GM12878 (cell line): Measurements from ENCODE around the gene LSR. TPM values are rescaled to one million over a fixed set of nuclear protein-coding genes. Genes with fewer than 3 reads are reported as not detected.

Experiments
- ATAC-seq: fragments of 200-7000 bp; cut with Tn5 transposase; 3 replicates; pipeline ENCODE4 v1.9.1; 2020; ENCODE audit warnings: mild to moderate bottlenecking, moderate library complexity
- BruUV-seq: library from RNA; stranded (reverse); fragments of 400-500 nt; replicated peaks from 2 replicates; lab custom pipeline; 2021; lab: Mats Ljungman, UMichigan
- CTCF ChIA-PET: fragments of 300-600 bp; sonication (Branson Sonifier 250); formaldehyde crosslinking; extraction: SDS; loops from one replicate; lab custom pipeline; 2021; ENCODE audit warnings: inconsistent platforms; lab: Yijun Ruan, JAX
- POLR2A ChIA-PET: fragments of 350-600 bp; formaldehyde crosslinking; extraction: SDS; loops from one replicate; lab custom pipeline; 2021; ENCODE audit warnings: inconsistent platforms; lab: Charles Lee
- RAD21 ChIA-PET: fragments of 300-600 bp; sonication (Branson Sonifier 250); formaldehyde crosslinking; loops from one replicate; lab custom pipeline; 2023; ENCODE audit warnings: antibody characterized with exemption; ENCODE audit not compliant: unreplicated experiment; lab: Charles Lee
- SMC1A ChIA-PET: fragments of 300-600 bp; sonication (Branson Sonifier 250); formaldehyde crosslinking; loops from one replicate; lab custom pipeline; 2023; ENCODE audit not compliant: unreplicated experiment, uncharacterized antibody; lab: Charles Lee
- DNase-seq: peaks from one replicate; pipeline ENCODE4 v3.0.0-alpha.2; 2011; ENCODE audit warnings: low read depth, low spot score
- FAIRE-seq: peaks from 3 replicates; lab custom pipeline; 2011; peaks lifted over from hg19 to GRCh38; lab: Jason Lieb, UNC
- H2AFZ ChIP-seq: 2 replicates; pipeline ENCODE4 v1.6.0; 2011; ENCODE audit warnings: low read depth, low read length, control low read depth; ENCODE audit not compliant: control insufficient read depth
- H3K27ac ChIP-seq: 2 replicates; pipeline ENCODE4 v1.5.1; 2011; ENCODE audit warnings: control low read depth; ENCODE audit not compliant: control insufficient read depth, insufficient read depth
- H3K27me3 ChIP-seq, 2 experiments: replicated peaks in 1 of 2; 2 replicates each; pipeline versions ENCODE4 v1.6.0 to v1.6.1; 2011; ENCODE audit warnings: low read length in 1 of 2; ENCODE audit not compliant: control insufficient read depth in 2 of 2, insufficient read depth in 2 of 2
- H3K36me3 ChIP-seq, 2 experiments: 2 replicates each; pipeline ENCODE4 v1.5.1; 2011; ENCODE audit warnings: low read length in 1 of 2; ENCODE audit not compliant: control insufficient read depth in 2 of 2, insufficient read depth in 2 of 2
- H3K4me1 ChIP-seq: 2 replicates; pipeline ENCODE4 v1.6.1; 2011; ENCODE audit warnings: mild to moderate bottlenecking, low read length, moderate library complexity, mixed read lengths; ENCODE audit not compliant: control insufficient read depth, insufficient read depth
- H3K4me2 ChIP-seq: 2 replicates; pipeline ENCODE4 v1.6.0; 2011; ENCODE audit warnings: control low read depth; ENCODE audit not compliant: control insufficient read depth, insufficient read depth
- H3K4me3 ChIP-seq: fragments of 200-600 bp; sonication (generic); 2 replicates; pipeline ENCODE4 v1.5.1; 2016
- H3K79me2 ChIP-seq: 2 replicates; pipeline ENCODE4 v1.6.0; 2011; ENCODE audit warnings: low read length; ENCODE audit not compliant: control insufficient read depth, insufficient read depth
- H3K9ac ChIP-seq: 2 replicates; pipeline ENCODE4 v1.8.0; 2011; ENCODE audit warnings: low read length, control low read depth, mixed read lengths; ENCODE audit not compliant: control insufficient read depth, insufficient read depth
- H3K9me3 ChIP-seq: replicated peaks from 3 replicates; pipeline ENCODE4 v1.5.1; 2011; ENCODE audit warnings: mild to moderate bottlenecking, low read length; ENCODE audit not compliant: control insufficient read depth, insufficient read depth
- H4K20me1 ChIP-seq: 2 replicates; pipeline ENCODE4 v1.6.0; 2011; ENCODE audit not compliant: control insufficient read depth, insufficient read depth
- ATF7 ChIP-seq: fragments of 450-650 bp; IDR thresholded peaks from 2 replicates; pipeline ENCODE4 v1.6.1; 2016; ENCODE audit warnings: low read depth, mild to moderate bottlenecking
- BHLHE40 ChIP-seq, 2 experiments: fragments of 450-650 bp in 1 of 2; IDR thresholded peaks; 2 replicates each; pipeline ENCODE4 v1.6.1; 2011 to 2017; ENCODE audit warnings: low read depth in 2 of 2, borderline replicate concordance in 1 of 2, improper control_type of control experiment in 1 of 2, low read length in 1 of 2, mild to moderate bottlenecking in 1 of 2
- BRCA1 ChIP-seq: IDR thresholded peaks from 2 replicates; pipeline ENCODE4 v1.6.1; 2011; ENCODE audit warnings: low read depth, low read length, improper control_type of control experiment
- CEBPB ChIP-seq, 2 experiments: fragments of 150-350 bp in 1 of 2; IDR thresholded peaks; 2 replicates each; pipeline ENCODE4 v1.6.1; 2012 to 2014; ENCODE audit warnings: low read depth in 2 of 2, low read length in 2 of 2, borderline replicate concordance in 1 of 2, inconsistent platforms in 1 of 2
- ESRRA ChIP-seq: IDR thresholded peaks from 2 replicates; pipeline ENCODE4 v1.6.1; 2012; ENCODE audit warnings: mild to moderate bottlenecking, low read length, improper control_type of control experiment
- FOS ChIP-seq: IDR thresholded peaks from 3 replicates; pipeline ENCODE4 v1.6.1; 2011; ENCODE audit warnings: borderline replicate concordance; ENCODE audit not compliant: insufficient read length; ENCODE audit errors: extremely low read depth
- HDAC6 ChIP-seq: fragments of 200-600 bp; sonication (generic); IDR thresholded peaks from one replicate; pipeline ENCODE4 v1.8.0; 2017; ENCODE audit warnings: antibody characterized with exemption; ENCODE audit not compliant: unreplicated experiment
- MTA3 ChIP-seq: IDR thresholded peaks from 2 replicates; pipeline ENCODE4 v1.6.1; 2012; ENCODE audit warnings: low read length, inconsistent platforms, borderline replicate concordance
- NR2F1 ChIP-seq: fragments of 450-650 bp; conservative IDR thresholded peaks from 2 replicates; pipeline ENCODE4 v1.6.1; 2017; ENCODE audit warnings: mild to moderate bottlenecking
- NRF1 ChIP-seq: conservative IDR thresholded peaks from 2 replicates; pipeline ENCODE4 v1.6.1; 2011; ENCODE audit warnings: mild to moderate bottlenecking, low read depth, low read length, improper control_type of control experiment
- POLR2A ChIP-seq: IDR thresholded peaks from 2 replicates; pipeline ENCODE4 v1.6.1; 2011; ENCODE audit warnings: low read depth, mild to moderate bottlenecking, low read length
- RELA ChIP-seq: fragments of 450-650 bp; IDR thresholded peaks from 2 replicates; pipeline ENCODE4 v1.8.0; 2014; ENCODE audit warnings: borderline replicate concordance; ENCODE audit not compliant: partially characterized antibody
- SIX5 ChIP-seq: IDR thresholded peaks from 2 replicates; pipeline ENCODE4 v1.6.1; 2011; ENCODE audit warnings: mild to moderate bottlenecking, low read depth, low read length, moderate library complexity; ENCODE audit not compliant: severe bottlenecking
- SREBF2 ChIP-seq: IDR thresholded peaks from 2 replicates; pipeline ENCODE4 v1.6.1; 2012; ENCODE audit warnings: mild to moderate bottlenecking, low read length
- SRF ChIP-seq, 2 experiments: IDR thresholded peaks; 2 replicates each; pipeline ENCODE4 v1.6.1; 2011; ENCODE audit warnings: low read depth in 2 of 2, low read length in 2 of 2, mild to moderate bottlenecking in 1 of 2, moderate library complexity in 1 of 2
- STAT3 ChIP-seq: IDR thresholded peaks from 2 replicates; pipeline ENCODE4 v1.6.1; 2011; ENCODE audit warnings: low read depth, low read length, improper control_type of control experiment
- YBX1 ChIP-seq: fragments of 450-650 bp; IDR thresholded peaks from 2 replicates; pipeline ENCODE4 v1.6.1; 2016; ENCODE audit warnings: antibody characterized with exemption
- ZBED1 ChIP-seq: IDR thresholded peaks from 2 replicates; pipeline ENCODE4 v1.6.1; 2016; ENCODE audit warnings: borderline replicate concordance
- WGBS: methylation state at CpG from one replicate; pipeline ENCODE4 v1.1.6; 2016; ENCODE audit warnings: low lambda C conversion rate; ENCODE audit not compliant: insufficient replicate concordance, insufficient coverage; ENCODE audit errors: missing lambda C conversion rate; 5-methylcytosine and 5-hydroxymethylcytosine counted together
- in situ Hi-C: fragments of 300-500 bp; cut with MboI; formaldehyde crosslinking; loops from 9 replicates; pipeline ENCODE4 v1.14.3; 2018; ENCODE audit warnings: mixed read lengths
- intact Hi-C: fragments of 100-400 bp; cut with micrococcal nuclease; formaldehyde crosslinking; loops from one replicate; pipeline ENCODE4 v1.14.2; 2022; ENCODE audit not compliant: unreplicated experiment
- polyA plus RNA-seq, 11 experiments: library from polyadenylated mRNA; depleted of rRNA in 4 of 11; unstranded in 6 of 11; stranded (reverse) in 5 of 11; fragments of >200 nt; fragmentation: Nextera tagmentation in 4 of 11; fragmentation: Illumina TruSeq in 1 of 11; extraction: Ambion mirVana in 4 of 11; extraction: Trizol in 1 of 11; gene quantifications; 1 replicate in 1 of 11; 2 replicates in 10 of 11; pipeline versions ENCODE4 v1.2.1 to v1.2.3, GENCODE V29; 2011 to 2016; ENCODE audit warnings: inconsistent platforms in 2 of 11, missing spikeins in 2 of 11, low read depth in 1 of 11
- total RNA-seq, 4 experiments: library from RNA; depleted of rRNA in 3 of 4; stranded (reverse); fragments of >200 nt in 3 of 4; fragmentation: Illumina TruSeq in 1 of 4; extraction: Trizol in 1 of 4; gene quantifications; 2 replicates each; pipeline versions ENCODE4 v1.2.1 to v1.2.3, GENCODE V29; 2013 to 2021
- TF ChIP-seq, protein P1 (sequence below): IDR thresholded peaks from 2 replicates; pipeline ENCODE4 v1.6.1; 2012; ENCODE audit warnings: low read length, inconsistent platforms

LSR gene
- total and polyA plus RNA-seq, 10 of the 15 experiments (the other 5 are each of a cell fraction or from before 2014, with no cell fraction given): 0.26 to 53.9 (median 26.3) TPM

DNA sequence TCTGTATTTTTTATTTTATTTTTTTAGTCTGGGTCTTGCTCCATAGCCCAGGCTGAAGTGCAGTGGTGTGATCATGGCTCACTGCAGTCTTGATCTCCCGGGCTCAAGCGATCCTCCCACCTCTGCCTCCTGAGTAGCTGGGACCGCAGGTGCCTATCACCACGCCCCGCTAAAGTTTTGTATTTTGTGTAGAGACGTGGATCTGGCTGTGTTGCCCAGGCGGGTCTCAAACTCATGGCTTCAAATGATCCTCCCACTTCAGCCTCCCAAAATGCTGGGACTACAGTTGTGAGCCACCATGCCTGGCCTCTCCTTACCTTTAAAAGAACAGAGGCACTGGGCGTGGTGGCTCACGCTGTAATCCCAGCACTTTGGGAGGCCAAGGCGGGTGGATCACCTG is 38.9 kb downstream of the LSR start:
- no peaks in the 10 kb centered on the region for H3K79me2 ChIP-seq
- no peak overlapping the region for H3K4me2 ChIP-seq
- no peak overlapping the region for H3K9ac ChIP-seq
- no peaks in the 10 kb centered on the region; a peak in 2 of 4 replicates for H3K27me3 ChIP-seq
- ATAC-seq (no peak), DNase-seq (no peak), FAIRE-seq (no peak)
- 84% methylated on average over 10 of the region's 10 CpGs for WGBS
- ChIA-PET SMC1A (interaction anchor here (0.7 to 1.7 kb wide), 4 partner anchors 9 to 146 kb away, joined by 3 read pairs; no protein-coding TSS in a partner anchor), CTCF (no interaction called here), RAD21 (no interaction called here), POLR2A (interaction anchor here (1.3 kb wide), 1 partner anchor 18 kb away, joined by 3 read pairs; no protein-coding TSS in a partner anchor)
- intact Hi-C loops: no loop called here
- H3K4me3 ChIP-seq: no peak overlapping the region
- no peaks in the 10 kb centered on the region for H3K9me3 ChIP-seq
- H4K20me1 ChIP-seq: no peaks in the 10 kb centered on the region
- TF ChIP-seq, protein P1, sequence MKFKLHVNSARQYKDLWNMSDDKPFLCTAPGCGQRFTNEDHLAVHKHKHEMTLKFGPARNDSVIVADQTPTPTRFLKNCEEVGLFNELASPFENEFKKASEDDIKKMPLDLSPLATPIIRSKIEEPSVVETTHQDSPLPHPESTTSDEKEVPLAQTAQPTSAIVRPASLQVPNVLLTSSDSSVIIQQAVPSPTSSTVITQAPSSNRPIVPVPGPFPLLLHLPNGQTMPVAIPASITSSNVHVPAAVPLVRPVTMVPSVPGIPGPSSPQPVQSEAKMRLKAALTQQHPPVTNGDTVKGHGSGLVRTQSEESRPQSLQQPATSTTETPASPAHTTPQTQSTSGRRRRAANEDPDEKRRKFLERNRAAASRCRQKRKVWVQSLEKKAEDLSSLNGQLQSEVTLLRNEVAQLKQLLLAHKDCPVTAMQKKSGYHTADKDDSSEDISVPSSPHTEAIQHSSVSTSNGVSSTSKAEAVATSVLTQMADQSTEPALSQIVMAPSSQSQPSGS: no peak
- no peak for TF ChIP-seq POLR2A
- no peak for TF ChIP-seq ATF7
- no peak for TF ChIP-seq YBX1
- no peak for TF ChIP-seq ESRRA
- no peak for TF ChIP-seq HDAC6
- TF ChIP-seq BRCA1: no peak
- no peak for TF ChIP-seq FOS
- no peak for TF ChIP-seq BHLHE40 (IDR thresholded peaks at IDR 0.05; ENCODE audit: borderline replicate concordance in 1 of 2, low read depth in 2 of 2, low read length in 1 of 2)
- TF ChIP-seq CEBPB (IDR thresholded peaks at IDR 0.05; ENCODE audit: borderline replicate concordance in 1 of 2, low read depth in 2 of 2, low read length in 2 of 2): no peak
- no peak for TF ChIP-seq RELA
- no peak for TF ChIP-seq SIX5
- TF ChIP-seq SREBF2: no peak
- no peak for TF ChIP-seq NRF1
- no peak for TF ChIP-seq ZBED1
- TF ChIP-seq NR2F1: no peak
- no peak for TF ChIP-seq STAT3
- no peak for TF ChIP-seq SRF (IDR thresholded peaks at IDR 0.05; ENCODE audit: low read depth in 2 of 2, low read length in 2 of 2)
- no peak for TF ChIP-seq MTA3
- no TSS peak for BruUV-seq
- in situ Hi-C loops: no loop called here
- no peak overlapping the region for H2AFZ ChIP-seq
- no peaks in the 10 kb centered on the region for H3K36me3 ChIP-seq
- no peaks in the 10 kb centered on the region for H3K4me1 ChIP-seq
- no peak overlapping the region for H3K27ac ChIP-seq
